KOPT-K1 (cell line): Measurements from ENCODE around the gene PIGN.

ENCODE experiments used
- H3K27ac ChIP-seq: fragments of 200-600 bp; sonication (generic); 2 replicates; pipeline ENCODE4 v1.5.1; 2016; ENCODE audit warnings: antibody characterized with exemption, mild to moderate bottlenecking, low read depth, low read length; ENCODE audit not compliant: poor library complexity, severe bottlenecking
- H3K36me3 ChIP-seq: fragments of 200-600 bp; sonication (generic); 2 replicates; pipeline ENCODE4 v1.5.1; 2017; ENCODE audit warnings: antibody characterized with exemption, mild to moderate bottlenecking, low read length, moderate library complexity; ENCODE audit not compliant: insufficient read depth
- H3K9me3 ChIP-seq: fragments of 200-600 bp; sonication (generic); 2 replicates; pipeline ENCODE4 v1.5.1; 2017; ENCODE audit warnings: antibody characterized with exemption, low read length, mild to moderate bottlenecking; ENCODE audit not compliant: insufficient read depth, poor library complexity, severe bottlenecking

Gene PIGN

GRCh38 chr18:62106271-62106670, 80.6 kb downstream of the PIGN start:
- no peak overlapping the region for H3K27ac ChIP-seq
- H3K9me3 ChIP-seq = no peaks in the 10 kb centered on the region
- no peaks in the 10 kb centered on the region; the same call in none of the 2 replicates for H3K36me3 ChIP-seq

- Histone ChIP-seq H3K36me3 (peaks cover under 1% of the 10 kb centered on the region), H3K9me3 (no peaks in the 10 kb centered on the region), H3K27ac (no peak overlapping the region)
These were observed 81.5 kb downstream of the PIGN start for GRCh38 chr18:62105376-62105775.

GRCh38 chr18:62102221-62102620, 84.6 kb downstream of the PIGN start:
- Histone ChIP-seq H3K27ac (no peak overlapping the region), H3K36me3 (peaks cover 29% of the 10 kb centered on the region), H3K9me3 (peaks cover 5% of the 10 kb centered on the region)

GRCh38 chr18:62101321-62101721, 85.5 kb downstream of the PIGN start:
- Histone ChIP-seq H3K27ac (no peak overlapping the region), H3K9me3 (peaks cover 5% of the 10 kb centered on the region), H3K36me3 (peaks cover 29% of the 10 kb centered on the region)

GRCh38 chr18:62098960-62099359, 87.9 kb downstream of the PIGN start:
- peaks cover 29% of the 10 kb centered on the region for H3K36me3 ChIP-seq
- H3K27ac ChIP-seq = no peak overlapping the region
- H3K9me3 ChIP-seq = peaks cover 5% of the 10 kb centered on the region

GRCh38 chr18:62097698-62098097, 89.2 kb downstream of the PIGN start:
- Histone ChIP-seq H3K9me3 (peaks cover 5% of the 10 kb centered on the region), H3K27ac (no peak overlapping the region), H3K36me3 (peaks cover 29% of the 10 kb centered on the region)

GRCh38 chr18:62091487-62092120, 95.3 kb downstream of the PIGN start:
- no peaks in the 10 kb centered on the region for H3K9me3 ChIP-seq
- peaks cover 11% of the 10 kb centered on the region; the same call in 1 of the 2 replicates for H3K36me3 ChIP-seq
- no peak overlapping the region for H3K27ac ChIP-seq

GRCh38 chr18:62089174-62089573, 97.7 kb downstream of the PIGN start:
- Histone ChIP-seq H3K36me3 (peaks cover 11% of the 10 kb centered on the region; the same call in 1 of the 2 replicates), H3K9me3 (no peaks in the 10 kb centered on the region), H3K27ac (no peak overlapping the region)

GRCh38 chr18:62088156-62088555, 98.7 kb downstream of the PIGN start:
- Histone ChIP-seq H3K27ac (no peak overlapping the region), H3K36me3 (peaks cover 11% of the 10 kb centered on the region; the same call in 1 of the 2 replicates)

GRCh38 chr18:62085756-62086155, 101.1 kb downstream of the PIGN start:
- no peak overlapping the region for H3K27ac ChIP-seq
- no peaks in the 10 kb centered on the region for H3K9me3 ChIP-seq

More at GRCh38 chr18:62088156-62088555, 98.7 kb downstream of the PIGN start:
- no peaks in the 10 kb centered on the region for H3K9me3 ChIP-seq

GRCh38 chr18:62081761-62082294, 105.0 kb downstream of the PIGN start:
- H3K36me3 ChIP-seq = peaks cover 2% of the 10 kb centered on the region; the same call in 1 of the 2 replicates
- no peak overlapping the region for H3K27ac ChIP-seq
- H3K9me3 ChIP-seq = no peaks in the 10 kb centered on the region

More at GRCh38 chr18:62085756-62086155, 101.1 kb downstream of the PIGN start:
- peaks cover 11% of the 10 kb centered on the region; the same call in 1 of the 2 replicates for H3K36me3 ChIP-seq

- Histone ChIP-seq H3K36me3 (no peaks in the 10 kb centered on the region), H3K27ac (no peak overlapping the region), H3K9me3 (no peaks in the 10 kb centered on the region)
These were observed 105.6 kb downstream of the PIGN start for GRCh38 chr18:62081248-62081647.

GRCh38 chr18:62080172-62080900, 106.5 kb downstream of the PIGN start:
- Histone ChIP-seq H3K9me3 (no peaks in the 10 kb centered on the region), H3K27ac (no peak overlapping the region), H3K36me3 (no peaks in the 10 kb centered on the region)

- Histone ChIP-seq H3K36me3 (no peaks in the 10 kb centered on the region), H3K9me3 (no peaks in the 10 kb centered on the region), H3K27ac (no peak overlapping the region)
These were observed 113.2 kb downstream of the PIGN start for GRCh38 chr18:62073461-62074281.

- H3K9me3 ChIP-seq = no peaks in the 10 kb centered on the region
- no peaks in the 10 kb centered on the region for H3K36me3 ChIP-seq
- H3K27ac ChIP-seq = no peak overlapping the region
These were observed 114.5 kb downstream of the PIGN start for GRCh38 chr18:62072370-62072769.
